Right lobe of liver (tissue), 6 donors: Measurements from ENCODE around the gene RAPGEFL1. TPM values are rescaled to one million over a fixed set of nuclear protein-coding genes. Genes with fewer than 3 reads are reported as not detected.
"Not testable (repeated sequence)": the region's sequence is repeated elsewhere in the genome, so short reads cannot be mapped to it uniquely, and the experiment has no call there.

Experiments
- ATAC-seq, 4 donors: fragments of 200-7000 bp; cut with Tn5 transposase; one replicate each; pipeline ENCODE4 v1.9.1; 2020; ENCODE audit warnings: mild to moderate bottlenecking in 4 of 4, moderate library complexity in 4 of 4
- DNase-seq, 3 donors: peaks; one replicate each; pipeline ENCODE4 v3.0.0-alpha.2; 2020
- H3K27ac ChIP-seq, 3 donors: fragments of 200-600 bp; one replicate each; pipeline ENCODE4 v1.8.0; 2022
- H3K27me3 ChIP-seq, 2 donors: fragments of 200-600 bp; one replicate each; pipeline ENCODE4 v1.8.0; 2022
- H3K36me3 ChIP-seq, 4 donors: fragments of 200-600 bp; sonication (generic) in 1 of 4; one replicate each; pipeline versions ENCODE4 v1.5.1 to v1.8.0; 2017 to 2022; ENCODE audit warnings: control low read depth in 1 of 4
- H3K4me1 ChIP-seq, 4 donors: fragments of 200-600 bp; sonication (generic) in 1 of 4; one replicate each; pipeline versions ENCODE4 v1.5.1 to v1.8.0; 2017 to 2022; ENCODE audit warnings: control low read depth in 1 of 4
- H3K4me3 ChIP-seq, 3 donors: fragments of 200-600 bp; one replicate each; pipeline ENCODE4 v1.8.0; 2022
- H3K9me3 ChIP-seq, 4 donors: fragments of 200-600 bp; sonication (generic) in 1 of 4; one replicate each; pipeline versions ENCODE4 v1.5.1 to v1.8.0; 2017 to 2022; ENCODE audit warnings: control low read depth in 1 of 4
- CTCF ChIP-seq, 4 donors: fragments of 200-600 bp in 3 of 4; fragments of 450-650 bp in 1 of 4; IDR thresholded peaks; one replicate each; pipeline versions ENCODE4 v1.5.1 to v1.8.0; 2016 to 2022; ENCODE audit warnings: antibody characterized with exemption in 4 of 4, mild to moderate bottlenecking in 2 of 4
- POLR2A ChIP-seq: fragments of 450-650 bp; IDR thresholded peaks from one replicate; pipeline ENCODE4 v1.6.1; 2017; ENCODE audit warnings: antibody characterized with exemption, mild to moderate bottlenecking
- WGBS: methylation state at CpG from one replicate; pipeline ENCODE4 v1.1.6; 2018; ENCODE audit warnings: low coverage, low lambda C conversion rate; ENCODE audit not compliant: insufficient coverage; ENCODE audit errors: missing lambda C conversion rate; 5-methylcytosine and 5-hydroxymethylcytosine counted together
- intact Hi-C, 2 donors: fragments of 100-400 bp; cut with DNase I; formaldehyde crosslinking; loops; one replicate each; pipeline versions ENCODE4 v1.11.2 to v1.14.1; 2022
- total RNA-seq, 6 experiments: library from RNA; depleted of rRNA in 2 of 6; stranded (reverse); fragments of >200 nt in 2 of 6; fragmentation: NEBNext Ultra II Directional in 3 of 6; extraction: Animal tissue kit (Norgen Biotek cat#: 25700) in 3 of 6; gene quantifications; one replicate each; pipeline versions ENCODE4 v1.1.0 to v1.2.4, GENCODE V29; 2016 to 2023
- donor health status: DM: no; HTN: yes; CAD: no.
- donor health status: DM: no; HTN: no; CAD: no.
- donor health status: DM: no; HTN: no; CAD: no.
- donor health status: DM: no; HTN: yes; CAD: no.
- donor health status: DM: no; HTN: yes; CAD: no.

Gene RAPGEFL1
- total RNA-seq, 6 experiments from 2014 or later, result 1.4 to 16.5 (median 4.4) TPM

GRCh38 chr17:40197550-40197949, 20.3 kb downstream of the RAPGEFL1 start:
- no peak overlapping the region for H3K27ac ChIP-seq
- TF ChIP-seq CTCF (IDR thresholded peaks at IDR 0.05) (no peak), POLR2A (no peak)
- 88% methylated on average over 1 of the region's 1 CpG for WGBS
- intact Hi-C loops, result loop anchor here (5.0 to 10.0 kb wide), 2 partner anchors 95 to 183 kb away; partner anchors contain the start of gene CSF3 (in 1 of the 2)
- no peaks in the 10 kb centered on the region for H3K9me3 ChIP-seq
- ATAC-seq, result no peak
- no peak for DNase-seq
- no peaks in the 10 kb centered on the region for H3K27me3 ChIP-seq
- H3K4me3 ChIP-seq, result no peak overlapping the region
- no peaks in the 10 kb centered on the region for H3K36me3 ChIP-seq
- peaks cover 0 to 8% (median 2%) of the 10 kb centered on the region in 4 donors for H3K4me1 ChIP-seq

- H3K36me3 ChIP-seq, DNase-seq, ATAC-seq, H3K4me3 ChIP-seq, H3K9me3 ChIP-seq, H3K27me3 ChIP-seq, H3K27ac ChIP-seq: not testable (repeated sequence)
- intact Hi-C loops, result loop anchor here (5.0 to 10.0 kb wide), 2 partner anchors 94 to 183 kb away; partner anchors contain the start of gene CSF3 (in 1 of the 2)
- WGBS, result 45% methylated on average over 6 of the region's 8 CpGs
- peaks cover 0 to 12% (median 3%) of the 10 kb centered on the region in 4 donors for H3K4me1 ChIP-seq
Observed at GRCh38 chr17:40197965-40198456, 20.7 kb downstream of the RAPGEFL1 start.

GRCh38 chr17:40198576-40198975, 21.3 kb downstream of the RAPGEFL1 start:
- no peaks in the 10 kb centered on the region for H3K9me3 ChIP-seq

GRCh38 chr17:40203131-40203530, 25.9 kb downstream of the RAPGEFL1 start:
- DNase-seq (no peak), ATAC-seq (peak; percentile 67 to 78 (median 72))
- intact Hi-C loops, result loop anchor here in 1 of 2 donors (5.0 kb wide), 1 partner anchor 89 kb away; no protein-coding TSS in a partner anchor
- H3K36me3 ChIP-seq, result no peaks in the 10 kb centered on the region
- no peak overlapping the region for H3K4me3 ChIP-seq
- no peaks in the 10 kb centered on the region for H3K27me3 ChIP-seq
- H3K4me1 ChIP-seq, result peaks cover 0 to 17% (median 7%) of the 10 kb centered on the region in 4 donors
- H3K9me3 ChIP-seq, result no peaks in the 10 kb centered on the region
- 6% methylated on average over 4 of the region's 4 CpGs for WGBS
- H3K27ac ChIP-seq, result peak overlapping the region in 2 of 3 donors; percentile 11 to 16
- TF ChIP-seq CTCF (IDR thresholded peaks at IDR 0.05) (no peak), POLR2A (no peak)

More at GRCh38 chr17:40198576-40198975, 21.3 kb downstream of the RAPGEFL1 start:
- no peak overlapping the region for H3K4me3 ChIP-seq
- H3K36me3 ChIP-seq, result no peaks in the 10 kb centered on the region
- DNase-seq (no peak), ATAC-seq (no peak)
- no peak overlapping the region for H3K27ac ChIP-seq
- intact Hi-C loops, result loop anchor here (5.0 to 10.0 kb wide), 2 partner anchors 94 to 184 kb away; partner anchors contain the start of gene CSF3 (in 1 of the 2)
- no peaks in the 10 kb centered on the region for H3K27me3 ChIP-seq
- WGBS, result 94% methylated on average over 3 of the region's 5 CpGs
- peaks cover 0 to 17% (median 5%) of the 10 kb centered on the region in 4 donors for H3K4me1 ChIP-seq
- TF ChIP-seq POLR2A (no peak), CTCF (IDR thresholded peaks at IDR 0.05) (no peak)

- H3K4me3 ChIP-seq, H3K27me3 ChIP-seq, intact Hi-C loops, H3K9me3 ChIP-seq, H3K27ac ChIP-seq, DNase-seq, ATAC-seq, H3K36me3 ChIP-seq: not testable (repeated sequence)
- whole genome bisulfite sequencing, result 69% methylated on average over 7 of the region's 8 CpGs
- peaks cover 0 to 17% (median 7%) of the 10 kb centered on the region in 4 donors for H3K4me1 ChIP-seq
Observed at GRCh38 chr17:40206193-40206592, 28.9 kb downstream of the RAPGEFL1 start.
